K562 (cell line): ENCODE data around the gene TNF. TPM values are rescaled to one million over a fixed set of nuclear protein-coding genes. Genes with fewer than 3 reads are reported as not detected.
A peak's percentile ranks its signal among the peaks of the same experiment; 100 is the strongest.

Experiments
- EP300 ChIP-seq: IDR thresholded peaks from 2 replicates; pipeline ENCODE4 v1.6.1; 2012; ENCODE audit warnings: low read length, improper control_type of control experiment
- ETS1 ChIP-seq: conservative IDR thresholded peaks from 2 replicates; pipeline ENCODE4 v1.6.1; 2011; ENCODE audit warnings: low read depth, mild to moderate bottlenecking, low read length; ENCODE audit not compliant: control insufficient read depth
- ETV1 ChIP-seq: fragments of 450-650 bp; conservative IDR thresholded peaks from 2 replicates; pipeline ENCODE4 v1.6.1; 2016; ENCODE audit warnings: missing genetic modification characterization, control low read depth, low read depth, missing compliant biosample characterization
- FOXM1 ChIP-seq, 2 experiments: fragments of 450-650 bp in 1 of 2; sonication (generic) in 1 of 2; formaldehyde crosslinking in 1 of 2; IDR thresholded peaks; 2 replicates each; pipeline versions ENCODE4 v1.6.1 to v1.9.0; 2017 to 2022; ENCODE audit warnings: low read depth in 2 of 2, mild to moderate bottlenecking in 2 of 2, missing genetic modification reagents in 1 of 2, moderate library complexity in 1 of 2
- GATAD2A ChIP-seq: fragments of 450-650 bp; IDR thresholded peaks from 2 replicates; pipeline ENCODE4 v1.6.1; 2017
- HIVEP1 ChIP-seq: fragments of 250-450 bp; sonication (Bioruptor Pico); IDR thresholded peaks from 2 replicates; pipeline ENCODE4 v1.4.0; 2020; ENCODE audit warnings: mild to moderate bottlenecking
- ILF3 ChIP-seq: fragments of 450-650 bp; IDR thresholded peaks from 2 replicates; pipeline ENCODE4 v1.6.1; 2018; ENCODE audit warnings: antibody characterized with exemption, mild to moderate bottlenecking, moderate library complexity, borderline replicate concordance
- MBD2 ChIP-seq: sonication (generic); IDR thresholded peaks from 2 replicates; pipeline ENCODE4 v1.6.1; 2016; ENCODE audit warnings: low read depth, borderline replicate concordance
- MCM3 ChIP-seq: fragments of 450-650 bp; IDR thresholded peaks from 2 replicates; pipeline ENCODE4 v1.6.1; 2016
- MEF2A ChIP-seq: IDR thresholded peaks from 2 replicates; pipeline ENCODE4 v1.6.1; 2011; ENCODE audit warnings: low read depth, mild to moderate bottlenecking, low read length, moderate library complexity; ENCODE audit not compliant: control insufficient read depth
- MXD1 ChIP-seq: fragments of 250-450 bp; sonication (Bioruptor Pico); IDR thresholded peaks from 2 replicates; pipeline ENCODE4 v1.8.0; 2021; ENCODE audit warnings: borderline replicate concordance, mild to moderate bottlenecking, moderate library complexity; ENCODE audit not compliant: poor library complexity, severe bottlenecking
- NFIC ChIP-seq: fragments of 450-650 bp; IDR thresholded peaks from 2 replicates; pipeline ENCODE4 v1.6.1; 2017; ENCODE audit warnings: mild to moderate bottlenecking, inconsistent platforms
- NR2C2 ChIP-seq, 2 experiments: fragments of 200-800 bp in 1 of 2; sonication (Bioruptor generic) in 1 of 2; sonication (generic) in 1 of 2; formaldehyde crosslinking in 1 of 2; IDR thresholded peaks; 2 replicates each; pipeline versions ENCODE4 v1.6.1 to v1.8.0; 2016 to 2022; ENCODE audit warnings: mild to moderate bottlenecking in 1 of 2, missing compliant biosample characterization in 1 of 2, missing genetic modification characterization in 1 of 2, missing genetic modification reagents in 1 of 2
- RBM22 ChIP-seq: fragments of 200-400 bp; formaldehyde crosslinking; IDR thresholded peaks from 2 replicates; pipeline ENCODE4 v1.6.1; 2018; ENCODE audit warnings: low read length, low read depth; ENCODE audit not compliant: poor library complexity, severe bottlenecking
- SMAD4 ChIP-seq: fragments of 250-450 bp; sonication (Bioruptor Pico); conservative IDR thresholded peaks from 2 replicates; pipeline ENCODE4 v1.8.0; 2021; ENCODE audit warnings: inconsistent platforms, mild to moderate bottlenecking, moderate library complexity
- TAF9B ChIP-seq: fragments of 450-650 bp; IDR thresholded peaks from 2 replicates; pipeline ENCODE4 v1.6.1; 2018; ENCODE audit warnings: mild to moderate bottlenecking; ENCODE audit not compliant: partially characterized antibody
- THRB ChIP-seq: fragments of 450-650 bp; formaldehyde crosslinking; conservative IDR thresholded peaks from 2 replicates; pipeline ENCODE4 v1.4.0; 2022; ENCODE audit warnings: mild to moderate bottlenecking, missing genetic modification characterization
- ZBTB17 ChIP-seq: fragments of 450-650 bp; formaldehyde crosslinking; IDR thresholded peaks from 2 replicates; pipeline ENCODE4 v1.4.0; 2020; ENCODE audit warnings: mild to moderate bottlenecking
- ZNF133 ChIP-seq: fragments of 250-450 bp; sonication (Bioruptor Pico); IDR thresholded peaks from 2 replicates; pipeline ENCODE4 v1.4.0; 2020; ENCODE audit warnings: mild to moderate bottlenecking
- ZNF134 ChIP-seq: fragments of 250-450 bp; sonication (Bioruptor Pico); conservative IDR thresholded peaks from 2 replicates; pipeline ENCODE4 v1.4.0; 2020
- ZNF232 ChIP-seq: sonication (generic); formaldehyde crosslinking; IDR thresholded peaks from 2 replicates; pipeline ENCODE4 v1.8.0; 2022; ENCODE audit warnings: mild to moderate bottlenecking, missing genetic modification reagents
- ZNF274 ChIP-seq: IDR thresholded peaks from 2 replicates; pipeline ENCODE4 v1.6.1; 2011; ENCODE audit warnings: low read depth, mild to moderate bottlenecking, low read length, moderate library complexity, borderline replicate concordance
- ZNF384 ChIP-seq: IDR thresholded peaks from 2 replicates; pipeline ENCODE4 v1.6.1; 2012; ENCODE audit warnings: low read depth, low read length, improper control_type of control experiment
- ZNF77 ChIP-seq: fragments of 250-450 bp; sonication (Bioruptor Pico); IDR thresholded peaks from 2 replicates; pipeline ENCODE4 v1.5.0; 2020
- polyA plus RNA-seq, 8 experiments: library from polyadenylated mRNA; depleted of rRNA in 4 of 8; stranded (reverse) in 5 of 8; unstranded in 3 of 8; fragments of >200 nt; fragmentation: Nextera tagmentation in 2 of 8; fragmentation: Illumina TruSeq in 1 of 8; extraction: Ambion mirVana in 2 of 8; extraction: Trizol in 1 of 8; gene quantifications; 2 replicates each; pipeline versions ENCODE4 v1.2.1 to v1.2.3, GENCODE V29; 2011 to 2014; ENCODE audit warnings: inconsistent platforms in 1 of 8, missing spikeins in 1 of 8
- total RNA-seq, 7 experiments: library from RNA; depleted of rRNA in 6 of 7; stranded (reverse); fragments of >200 nt in 6 of 7; fragmentation: Illumina TruSeq in 2 of 7; extraction: Trizol in 2 of 7; gene quantifications; 2 replicates each; pipeline versions ENCODE4 v1.2.1 to v1.2.3, GENCODE V29; 2011 to 2021; ENCODE audit warnings: low replicate concordance in 1 of 7
- TF ChIP-seq, protein P1 (sequence below): sonication (generic); formaldehyde crosslinking; IDR thresholded peaks from 2 replicates; pipeline ENCODE4 v1.8.0; 2022; ENCODE audit warnings: missing genetic modification reagents, mild to moderate bottlenecking, moderate library complexity, borderline replicate concordance

TNF gene
- total and polyA plus RNA-seq, 9 of the 15 experiments (the other 6 are each of a cell fraction or from before 2014, with no cell fraction given): 0.08 to 0.40 TPM; not detected in 7

DNA sequence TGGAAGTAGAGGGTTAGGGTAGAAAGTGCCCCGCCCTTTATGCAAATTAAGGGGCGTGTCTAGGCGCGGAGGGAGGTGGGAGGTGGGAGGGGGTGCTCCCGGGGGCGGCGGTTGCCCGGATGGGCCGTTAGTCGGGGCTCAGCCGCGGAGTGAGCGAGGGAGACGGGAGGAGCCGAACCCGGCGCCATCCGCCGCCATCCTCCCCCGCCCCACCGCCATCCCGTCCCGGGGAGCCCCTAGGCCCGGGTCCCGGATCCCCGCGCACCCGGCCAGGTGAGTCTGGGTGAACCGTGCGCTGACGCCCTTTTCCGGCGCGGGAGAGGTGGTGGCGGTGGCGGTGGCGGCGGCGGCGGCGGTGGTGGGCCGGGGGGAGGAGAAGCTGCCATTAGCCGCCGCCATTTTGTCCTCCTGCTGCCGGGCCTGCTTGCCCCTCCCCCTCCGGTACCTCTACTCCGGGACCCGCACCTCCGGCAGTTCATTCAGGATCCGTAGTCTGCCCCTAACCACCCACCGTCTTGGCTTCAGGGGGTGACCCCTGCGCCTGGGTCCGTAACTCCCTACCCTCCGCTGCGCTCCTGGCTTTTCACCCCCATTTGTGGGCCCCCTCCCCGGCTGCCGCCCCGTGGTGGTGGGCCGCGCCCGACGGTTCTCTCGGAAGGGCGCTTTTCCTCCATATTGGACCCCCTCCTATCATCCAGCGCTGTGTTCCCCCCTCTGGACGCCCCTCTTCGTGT is 45.4 kb downstream of the TNF start, which contains the start of gene PRRC2A (continued):
- TF ChIP-seq THRB (CRISPR knock-in tag) (peak; percentile 84; the same call in 1 of the 2 replicates), ETS1 (peak; percentile 87), FOXM1 (IDR thresholded peaks at IDR 0.05; ENCODE audit: low read depth) (no peak), FOXM1 (CRISPR knock-in tag; IDR thresholded peaks at IDR 0.05; ENCODE audit: low read depth) (no peak), EP300 (peak; percentile 3; the same call in 1 of the 2 replicates), ILF3 (no peak; the same call in 1 of the 2 replicates), ZNF384 (no peak), SMAD4 (peak; percentile 92), RBM22 (peak; percentile 83), NR2C2 (CRISPR knock-in tag; IDR thresholded peaks at IDR 0.05) (0 out of 2 replicates have a peak, but pooled peaks have one; percentile 29), NR2C2 (tag; IDR thresholded peaks at IDR 0.05) (peak; percentile 92), MCM3 (no peak), ZNF77 (CRISPR knock-in tag) (no peak), ZNF232 (no peak; the same call in 1 of the 2 replicates), ZNF134 (CRISPR knock-in tag) (peak; percentile 72), ZNF133 (0 out of 2 replicates have a peak, but pooled peaks have one; percentile 26), ZNF274 (no peak), TAF9B (peak; percentile 100), MXD1 (CRISPR knock-in tag) (peak; percentile 35), GATAD2A (peak; percentile 97), ETV1 (tag) (peak; percentile 36; the same call in 1 of the 2 replicates), NFIC (peak; percentile 60), MEF2A (no peak), ZBTB17 (CRISPR knock-in tag) (peak; percentile 67; the same call in 1 of the 2 replicates), HIVEP1 (CRISPR knock-in tag) (peak; percentile 85), MBD2 (peak; percentile 26; the same call in 1 of the 2 replicates)
- TF ChIP-seq, protein P1, sequence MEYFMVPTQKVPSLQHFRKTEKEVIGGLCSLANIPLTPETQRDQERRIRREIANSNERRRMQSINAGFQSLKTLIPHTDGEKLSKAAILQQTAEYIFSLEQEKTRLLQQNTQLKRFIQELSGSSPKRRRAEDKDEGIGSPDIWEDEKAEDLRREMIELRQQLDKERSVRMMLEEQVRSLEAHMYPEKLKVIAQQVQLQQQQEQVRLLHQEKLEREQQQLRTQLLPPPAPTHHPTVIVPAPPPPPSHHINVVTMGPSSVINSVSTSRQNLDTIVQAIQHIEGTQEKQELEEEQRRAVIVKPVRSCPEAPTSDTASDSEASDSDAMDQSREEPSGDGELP (CRISPR knock-in tag): peak; percentile 53; the same call in 1 of the 2 replicates
